GM13976 (cell line): ENCODE data around the gene TMEM87A.
"Not testable (repeated sequence)": the region's sequence is repeated elsewhere in the genome, so short reads cannot be mapped to it uniquely, and the experiment has no call there.

Experiments
- DNase-seq: peaks from one replicate; pipeline ENCODE4 v3.0.0; 2012; ENCODE audit warnings: low spot score
- in situ Hi-C: fragments of 300-500 bp; cut with MboI; formaldehyde crosslinking; loops from one replicate; pipeline ENCODE4 v1.12.0; 2022; ENCODE audit warnings: low sequenced_read_pairs, mixed read lengths, inconsistent platforms; ENCODE audit not compliant: unreplicated experiment
- TF ChIP-seq, protein P1 (sequence below): IDR thresholded peaks from 2 replicates; pipeline ENCODE4 v1.5.1; 2012; ENCODE audit warnings: borderline replicate concordance, mild to moderate bottlenecking; ENCODE audit not compliant: insufficient read depth; ENCODE audit errors: extremely low read depth, missing control alignments, control extremely low read depth

Gene TMEM87A

GRCh38 chr15:42272939-42273899 lies at the start of gene TMEM87A, which contains the start of gene GANC:
TSS of gene TMEM87A (minus strand) at chr15:42273433. CDS start at chr15:42273398, 35 bp downstream.
TSS of gene GANC (plus strand) at chr15:42273201. CDS start at chr15:42274482, 1,281 bp downstream.
- in situ Hi-C loops: no loop called here
- TF ChIP-seq, protein P1, sequence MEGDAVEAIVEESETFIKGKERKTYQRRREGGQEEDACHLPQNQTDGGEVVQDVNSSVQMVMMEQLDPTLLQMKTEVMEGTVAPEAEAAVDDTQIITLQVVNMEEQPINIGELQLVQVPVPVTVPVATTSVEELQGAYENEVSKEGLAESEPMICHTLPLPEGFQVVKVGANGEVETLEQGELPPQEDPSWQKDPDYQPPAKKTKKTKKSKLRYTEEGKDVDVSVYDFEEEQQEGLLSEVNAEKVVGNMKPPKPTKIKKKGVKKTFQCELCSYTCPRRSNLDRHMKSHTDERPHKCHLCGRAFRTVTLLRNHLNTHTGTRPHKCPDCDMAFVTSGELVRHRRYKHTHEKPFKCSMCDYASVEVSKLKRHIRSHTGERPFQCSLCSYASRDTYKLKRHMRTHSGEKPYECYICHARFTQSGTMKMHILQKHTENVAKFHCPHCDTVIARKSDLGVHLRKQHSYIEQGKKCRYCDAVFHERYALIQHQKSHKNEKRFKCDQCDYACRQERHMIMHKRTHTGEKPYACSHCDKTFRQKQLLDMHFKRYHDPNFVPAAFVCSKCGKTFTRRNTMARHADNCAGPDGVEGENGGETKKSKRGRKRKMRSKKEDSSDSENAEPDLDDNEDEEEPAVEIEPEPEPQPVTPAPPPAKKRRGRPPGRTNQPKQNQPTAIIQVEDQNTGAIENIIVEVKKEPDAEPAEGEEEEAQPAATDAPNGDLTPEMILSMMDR: no peak
- peak; percentile 92 for DNase-seq

DNA sequence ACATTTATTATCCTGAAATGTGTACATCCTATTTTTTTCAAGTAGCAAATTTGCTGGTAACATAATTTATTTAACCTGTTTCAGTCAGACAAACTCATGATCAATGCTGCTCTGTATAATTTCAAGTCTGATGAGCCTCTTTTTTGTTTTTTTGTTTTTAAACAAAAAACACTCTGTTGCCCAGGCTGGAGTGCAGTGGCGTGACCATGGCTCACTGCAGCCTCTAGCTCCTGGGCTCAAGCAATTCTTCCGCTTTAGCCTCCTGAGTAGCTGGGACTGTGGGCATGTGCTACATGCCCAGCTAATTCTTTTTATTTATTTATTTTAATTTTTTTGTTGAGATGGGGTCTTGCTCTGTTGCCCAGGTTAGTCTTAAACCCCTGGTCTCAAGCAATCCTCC lies 46.0 kb upstream of the TMEM87A start:
- no peak for DNase-seq
- in situ Hi-C loops: no loop called here

DNA sequence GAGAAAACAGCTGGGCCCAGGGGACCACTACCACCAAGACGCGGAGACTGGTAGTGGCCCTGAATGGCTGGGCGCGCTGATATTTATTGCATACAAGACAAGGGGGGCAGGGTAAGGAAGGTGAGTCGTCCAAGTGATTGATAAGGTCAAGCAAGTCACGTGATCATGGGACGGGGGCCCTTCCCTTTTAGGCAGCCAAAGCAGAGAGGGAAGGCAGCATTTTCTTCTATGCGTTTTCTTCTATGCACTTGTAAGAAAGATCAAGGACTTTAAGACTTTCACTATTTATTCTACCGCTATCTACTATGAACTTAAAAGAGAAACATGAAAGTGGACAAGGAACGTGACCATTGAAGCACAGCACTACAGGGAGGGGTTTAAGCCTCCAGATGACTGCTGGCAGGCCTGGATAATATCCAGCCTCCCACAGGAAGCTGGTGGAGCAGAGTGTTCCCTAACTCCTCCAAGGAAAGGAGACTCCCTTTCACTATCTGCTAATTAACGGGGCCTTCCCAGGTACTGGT lies 43.1 kb upstream of the TMEM87A start:
- DNase-seq, in situ Hi-C loops: not testable (repeated sequence)

More for the DNA sequence above, 46.0 kb upstream of the TMEM87A start:
- TF ChIP-seq, protein P1: no peak

- no peak for DNase-seq
- TF ChIP-seq, protein P1: no peak
- in situ Hi-C loops: no loop called here
Observed at GRCh38 chr15:42315521-42315920, 42.3 kb upstream of the TMEM87A start.

- in situ Hi-C loops: no loop called here
- DNase-seq: no peak
- TF ChIP-seq, protein P1: no peak
Observed at GRCh38 chr15:42314818-42315217, 41.6 kb upstream of the TMEM87A start.

- TF ChIP-seq, protein P1: no peak
- in situ Hi-C loops: no loop called here
- DNase-seq: no peak
Observed at GRCh38 chr15:42313463-42313862, 40.2 kb upstream of the TMEM87A start.

- DNase-seq: no peak
- in situ Hi-C loops: no loop called here
- TF ChIP-seq, protein P1: no peak
Observed at GRCh38 chr15:42306681-42307080, 33.4 kb upstream of the TMEM87A start.

GRCh38 chr15:42301004-42301403 lies 27.8 kb upstream of the TMEM87A start:
- DNase-seq, in situ Hi-C loops: not testable (repeated sequence)
